Stomach smooth muscle (tissue), 2 donors: ENCODE results near the gene ETV2.
A peak's percentile ranks its signal among the peaks of the same experiment; 100 is the strongest.

ENCODE experiments used
- H3K27ac ChIP-seq: one replicate; pipeline ENCODE4 v1.7.0; 2013; ENCODE audit warnings: mild to moderate bottlenecking, low read length, inconsistent platforms
- H3K27me3 ChIP-seq, 2 donors: one replicate each; pipeline ENCODE4 v1.7.0; 2013; ENCODE audit warnings: low read length in 2 of 2; ENCODE audit not compliant: insufficient read depth in 2 of 2, control insufficient read depth in 1 of 2
- H3K36me3 ChIP-seq, 2 donors: one replicate each; pipeline ENCODE4 v1.7.0; 2013; ENCODE audit warnings: low read length in 2 of 2; ENCODE audit not compliant: control insufficient read depth in 2 of 2, insufficient read depth in 2 of 2
- H3K4me1 ChIP-seq: one replicate; pipeline ENCODE4 v1.7.0; 2013; ENCODE audit warnings: low read length; ENCODE audit not compliant: control insufficient read depth, insufficient read depth
- H3K4me3 ChIP-seq, 2 donors: one replicate each; pipeline ENCODE4 v1.7.0; 2013; ENCODE audit warnings: low read length in 2 of 2
- H3K9ac ChIP-seq, 2 donors: one replicate each; pipeline ENCODE4 v1.7.0; 2013; ENCODE audit warnings: low read length in 2 of 2, mild to moderate bottlenecking in 1 of 2
- H3K9me3 ChIP-seq, 2 donors: one replicate each; pipeline ENCODE4 v1.7.0; 2013; ENCODE audit warnings: low read length in 2 of 2; ENCODE audit not compliant: control insufficient read depth in 2 of 2
- donor health status: healthy.
- donor health status: Pancreatic carcinoma.

The ETV2 gene

GRCh38 chr19:35612224-35612558, 29.4 kb upstream of the ETV2 start:
- peaks cover 0 to 5% of the 10 kb centered on the region in 2 donors for H3K9me3 ChIP-seq
- no peak overlapping the region for H3K27ac ChIP-seq
- peaks cover 9% of the 10 kb centered on the region for H3K4me1 ChIP-seq
- H3K27me3 ChIP-seq = no peaks in the 10 kb centered on the region
- peak overlapping the region in 1 of 2 donors; percentile 71 for H3K9ac ChIP-seq
- peaks cover 0 to 10% of the 10 kb centered on the region in 2 donors for H3K36me3 ChIP-seq
- peak overlapping the region; percentile 66 to 91 for H3K4me3 ChIP-seq

DNA sequence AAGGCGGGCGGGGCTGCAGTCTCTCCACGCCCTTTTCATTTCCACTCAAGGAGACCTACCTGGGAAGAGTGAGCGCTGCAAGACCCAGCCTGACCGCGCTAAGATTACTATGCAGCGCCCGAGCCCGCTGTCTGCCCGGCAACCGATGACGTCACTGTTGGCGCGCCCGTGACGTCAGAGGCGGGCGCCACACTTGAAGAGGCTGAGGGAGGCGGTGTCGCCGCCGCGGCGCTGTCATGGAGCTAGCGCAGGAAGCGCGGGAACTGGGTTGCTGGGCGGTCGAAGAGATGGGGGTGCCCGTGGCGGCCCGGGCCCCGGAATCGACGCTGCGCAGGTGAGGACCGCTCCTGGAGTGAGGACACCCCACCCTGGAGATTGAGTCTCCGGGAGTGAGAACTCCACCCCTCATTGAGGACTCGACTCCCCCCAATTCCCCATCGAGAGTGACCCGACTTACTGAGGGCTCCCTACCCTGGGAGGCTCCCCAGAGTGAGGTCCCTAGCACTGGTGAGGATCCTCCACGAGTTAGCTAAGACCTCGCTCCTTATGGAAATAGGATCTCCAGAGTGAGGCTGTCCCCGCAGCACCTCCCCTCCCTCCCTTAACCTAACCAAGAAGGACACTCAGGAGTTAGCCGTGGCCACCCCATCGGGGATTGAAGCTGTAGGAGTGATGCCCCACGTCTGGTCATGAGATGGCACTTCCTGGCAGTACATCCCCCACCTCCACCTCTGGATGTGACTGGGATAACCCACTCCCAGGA, 28.8 kb upstream of the ETV2 start, which contains the start of gene HAUS5:
HAUS5 (plus strand) TSS at position 177 of the 763 bp plus-strand sequence; CDS start at position 237, 60 bp downstream.
- Histone ChIP-seq H3K27ac (peak within 1 kb of the TSS; percentile 46), H3K4me3 (peak within 1 kb of the TSS; percentile 66 to 91), H3K4me1 (peaks cover 9% of the 10 kb centered on the region), H3K27me3 (no peaks in the 10 kb centered on the region), H3K9ac (peak within 1 kb of the TSS; percentile 71 to 93), H3K9me3 (peaks cover 0 to 3% of the 10 kb centered on the region in 2 donors), H3K36me3 (peaks cover 0 to 10% of the 10 kb centered on the region in 2 donors)

- Histone ChIP-seq H3K36me3 (peaks cover 0 to 10% of the 10 kb centered on the region in 2 donors), H3K9me3 (no peaks in the 10 kb centered on the region), H3K4me3 (no peak overlapping the region), H3K27me3 (no peaks in the 10 kb centered on the region), H3K9ac (no peak overlapping the region), H3K4me1 (peaks cover 9% of the 10 kb centered on the region), H3K27ac (no peak overlapping the region)
Observed at GRCh38 chr19:35613574-35613973, 28.0 kb upstream of the ETV2 start.

DNA sequence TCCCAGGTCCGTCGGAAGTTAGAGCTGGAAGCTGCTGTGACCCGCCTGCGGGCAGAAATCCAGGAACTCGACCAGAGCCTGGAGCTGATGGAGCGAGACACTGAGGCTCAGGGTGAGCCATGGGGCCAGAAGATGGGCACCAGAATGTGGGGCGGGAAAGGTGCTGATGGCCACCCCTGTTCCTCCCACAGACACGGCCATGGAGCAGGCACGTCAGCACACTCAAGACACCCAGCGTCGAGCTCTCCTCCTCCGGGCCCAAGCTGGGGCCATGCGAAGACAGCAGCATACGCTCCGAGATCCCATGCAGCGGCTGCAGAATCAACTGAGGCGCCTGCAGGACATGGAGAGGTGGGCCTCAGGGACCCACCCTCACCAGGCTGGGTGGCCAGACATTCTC, 26.5 kb upstream of the ETV2 start:
- no peak overlapping the region for H3K9ac ChIP-seq
- no peak overlapping the region for H3K4me3 ChIP-seq
- no peak overlapping the region for H3K27ac ChIP-seq
- peaks cover 0 to 10% of the 10 kb centered on the region in 2 donors for H3K36me3 ChIP-seq
- no peaks in the 10 kb centered on the region for H3K9me3 ChIP-seq
- H3K27me3 ChIP-seq = no peaks in the 10 kb centered on the region
- H3K4me1 ChIP-seq = peaks cover 9% of the 10 kb centered on the region

DNA sequence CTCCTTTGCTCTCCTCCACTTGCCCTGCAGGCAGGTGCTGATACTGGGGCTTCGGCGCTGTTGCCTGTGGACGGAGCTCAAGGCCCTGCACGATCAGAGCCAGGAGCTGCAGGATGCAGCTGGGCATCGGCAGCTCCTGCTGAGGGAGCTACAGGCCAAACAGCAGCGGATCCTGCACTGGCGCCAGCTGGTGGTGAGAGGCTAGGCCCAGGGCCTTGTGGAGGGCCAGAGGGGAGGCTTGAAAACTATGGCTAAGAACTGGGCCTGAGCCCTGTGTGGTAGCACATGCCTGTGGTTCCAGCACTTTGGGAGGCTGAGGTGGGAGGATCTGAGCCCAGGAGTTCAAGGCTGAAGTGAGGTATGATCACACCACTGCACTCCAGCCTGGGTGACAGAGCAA, 22.7 kb upstream of the ETV2 start:
- no peaks in the 10 kb centered on the region for H3K9me3 ChIP-seq

GRCh38 chr19:35619290-35619923, 22.1 kb upstream of the ETV2 start:
- no peak overlapping the region for H3K4me3 ChIP-seq
- H3K9me3 ChIP-seq = no peaks in the 10 kb centered on the region
- no peaks in the 10 kb centered on the region for H3K27me3 ChIP-seq
- peaks cover 0 to 12% of the 10 kb centered on the region in 2 donors for H3K36me3 ChIP-seq
- no peaks in the 10 kb centered on the region for H3K4me1 ChIP-seq
- H3K9ac ChIP-seq = no peak overlapping the region
- no peak overlapping the region for H3K27ac ChIP-seq

More for the DNA sequence above, 22.7 kb upstream of the ETV2 start:
- H3K4me1 ChIP-seq = no peaks in the 10 kb centered on the region
- no peaks in the 10 kb centered on the region for H3K27me3 ChIP-seq
- no peak overlapping the region for H3K4me3 ChIP-seq
- no peak overlapping the region for H3K9ac ChIP-seq
- H3K27ac ChIP-seq = no peak overlapping the region
- peaks cover 0 to 12% of the 10 kb centered on the region in 2 donors for H3K36me3 ChIP-seq

DNA sequence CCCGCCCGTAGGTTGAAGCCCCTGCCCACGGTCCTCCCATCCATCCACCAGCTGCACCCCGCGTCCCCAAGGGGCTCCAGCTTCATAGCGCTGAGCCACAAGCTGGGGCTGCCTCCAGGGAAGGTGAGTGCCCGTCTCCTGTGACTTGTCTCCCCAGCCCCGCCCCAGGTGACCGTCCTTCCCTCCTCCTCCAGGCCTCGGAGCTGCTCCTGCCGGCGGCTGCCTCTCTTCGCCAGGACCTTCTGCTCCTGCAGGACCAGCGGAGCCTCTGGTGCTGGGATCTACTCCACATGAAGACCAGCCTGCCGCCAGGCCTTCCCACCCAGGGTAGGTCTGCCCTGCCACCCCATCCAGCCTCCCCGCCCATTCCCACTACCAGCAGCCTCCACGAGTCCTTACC, 21.5 kb upstream of the ETV2 start:
- H3K9ac ChIP-seq = no peak overlapping the region
- H3K27ac ChIP-seq = no peak overlapping the region
- no peaks in the 10 kb centered on the region for H3K9me3 ChIP-seq
- H3K4me3 ChIP-seq = no peak overlapping the region
- no peaks in the 10 kb centered on the region for H3K27me3 ChIP-seq
- H3K36me3 ChIP-seq = peaks cover 0 to 12% of the 10 kb centered on the region in 2 donors
- H3K4me1 ChIP-seq = no peaks in the 10 kb centered on the region

GRCh38 chr19:35621708-35622107, 19.8 kb upstream of the ETV2 start:
- Histone ChIP-seq H3K4me1 (no peaks in the 10 kb centered on the region), H3K27me3 (no peaks in the 10 kb centered on the region), H3K9ac (no peak overlapping the region), H3K27ac (no peak overlapping the region), H3K36me3 (peaks cover 0 to 4% of the 10 kb centered on the region in 2 donors), H3K4me3 (no peak overlapping the region), H3K9me3 (no peaks in the 10 kb centered on the region)

GRCh38 chr19:35622750-35623149, 18.8 kb upstream of the ETV2 start:
- Histone ChIP-seq H3K36me3 (peaks cover 0 to 2% of the 10 kb centered on the region in 2 donors), H3K4me3 (no peak overlapping the region), H3K4me1 (no peaks in the 10 kb centered on the region), H3K9me3 (no peaks in the 10 kb centered on the region), H3K9ac (no peak overlapping the region), H3K27ac (no peak overlapping the region), H3K27me3 (no peaks in the 10 kb centered on the region)

DNA sequence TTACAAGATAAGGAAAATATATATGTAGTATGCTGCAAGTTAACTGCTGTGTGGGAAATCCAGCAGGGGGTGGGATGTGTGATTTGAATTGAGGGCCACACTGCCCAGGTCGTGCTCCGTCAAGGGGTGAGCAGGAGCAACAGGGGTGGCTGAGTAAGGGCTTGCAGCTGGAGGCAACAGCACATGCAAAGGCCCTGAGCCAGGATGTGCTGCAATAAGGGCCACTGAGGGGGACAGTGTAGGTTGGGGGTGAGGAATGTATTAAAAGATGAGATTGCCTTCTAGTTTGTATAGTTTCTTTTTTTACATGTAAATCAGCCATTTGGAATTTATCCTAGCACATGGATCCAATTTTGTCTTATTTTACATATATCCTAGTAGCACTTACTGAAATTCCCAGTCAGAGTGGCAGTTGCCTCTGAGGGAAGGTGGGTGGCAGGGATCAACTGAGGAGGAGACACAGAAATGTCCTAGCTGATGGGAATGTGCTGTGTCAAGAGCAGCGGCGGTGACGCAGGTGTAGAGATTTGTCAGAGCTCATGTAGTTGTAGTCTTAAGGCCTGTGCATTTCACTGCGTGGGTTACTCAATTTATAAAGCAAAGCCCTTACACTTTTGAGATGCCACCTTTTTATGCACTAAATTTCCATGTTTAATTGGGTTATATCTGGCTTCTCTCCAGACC, 18.1 kb upstream of the ETV2 start:
- no peak overlapping the region for H3K4me3 ChIP-seq
- H3K36me3 ChIP-seq = peaks cover 0 to 2% of the 10 kb centered on the region in 2 donors
- no peaks in the 10 kb centered on the region for H3K9me3 ChIP-seq
- no peaks in the 10 kb centered on the region for H3K27me3 ChIP-seq
- no peak overlapping the region for H3K27ac ChIP-seq
- peaks cover 6% of the 10 kb centered on the region for H3K4me1 ChIP-seq
- no peak overlapping the region for H3K9ac ChIP-seq
